Stomach (tissue), 4 donors: ENCODE measurements around the gene ALDH1L2.

Experiments used
- EP300 ChIP-seq: sonication (generic); formaldehyde crosslinking; IDR thresholded peaks from one replicate; pipeline ENCODE4 v1.6.1; 2017; ENCODE audit warnings: antibody characterized with exemption
- POLR2A ChIP-seq, 4 donors: fragments of 450-650 bp; IDR thresholded peaks; one replicate each; pipeline ENCODE4 v1.6.1; 2016; ENCODE audit warnings: antibody characterized with exemption in 4 of 4, control low read depth in 2 of 4, mild to moderate bottlenecking in 1 of 4, moderate library complexity in 1 of 4
- POLR2AphosphoS5 ChIP-seq, 3 donors: sonication (generic); formaldehyde crosslinking; IDR thresholded peaks; one replicate each; pipeline ENCODE4 v1.6.1; 2016; ENCODE audit warnings: antibody characterized with exemption in 3 of 3
- TF ChIP-seq, protein P1 (sequence below), 7 experiments: fragments of 450-650 bp in 4 of 7; fragments of 200-600 bp in 3 of 7; sonication (generic) in 3 of 7; IDR thresholded peaks; one replicate each; pipeline ENCODE4 v1.5.1; 2016 to 2019; ENCODE audit warnings: antibody characterized with exemption in 7 of 7, control low read depth in 2 of 7, mild to moderate bottlenecking in 1 of 7

DNA sequence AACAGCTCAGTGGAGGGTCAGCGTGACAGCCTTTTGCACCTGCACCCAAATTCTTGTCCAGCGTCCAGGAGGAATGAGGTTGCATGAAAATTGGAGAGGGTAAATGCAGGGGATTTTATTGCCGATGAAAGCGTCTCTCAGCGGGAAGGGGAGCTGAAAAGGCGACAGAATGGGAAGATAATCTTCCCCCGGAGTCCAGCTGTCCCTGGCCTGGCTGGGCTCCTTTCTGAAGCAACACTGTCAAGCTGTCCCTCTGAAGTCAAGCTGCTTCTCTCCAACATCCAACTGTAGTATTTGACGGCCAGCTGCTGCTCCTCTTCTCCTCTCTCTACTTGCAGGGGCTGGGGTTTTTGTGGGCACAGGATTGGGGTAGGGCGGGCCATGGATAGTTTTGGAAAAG lies 65.5 kb downstream of the ALDH1L2 start:
- no peak for TF ChIP-seq POLR2AphosphoS5 (IDR thresholded peaks at IDR 0.05)
- TF ChIP-seq, protein P1, sequence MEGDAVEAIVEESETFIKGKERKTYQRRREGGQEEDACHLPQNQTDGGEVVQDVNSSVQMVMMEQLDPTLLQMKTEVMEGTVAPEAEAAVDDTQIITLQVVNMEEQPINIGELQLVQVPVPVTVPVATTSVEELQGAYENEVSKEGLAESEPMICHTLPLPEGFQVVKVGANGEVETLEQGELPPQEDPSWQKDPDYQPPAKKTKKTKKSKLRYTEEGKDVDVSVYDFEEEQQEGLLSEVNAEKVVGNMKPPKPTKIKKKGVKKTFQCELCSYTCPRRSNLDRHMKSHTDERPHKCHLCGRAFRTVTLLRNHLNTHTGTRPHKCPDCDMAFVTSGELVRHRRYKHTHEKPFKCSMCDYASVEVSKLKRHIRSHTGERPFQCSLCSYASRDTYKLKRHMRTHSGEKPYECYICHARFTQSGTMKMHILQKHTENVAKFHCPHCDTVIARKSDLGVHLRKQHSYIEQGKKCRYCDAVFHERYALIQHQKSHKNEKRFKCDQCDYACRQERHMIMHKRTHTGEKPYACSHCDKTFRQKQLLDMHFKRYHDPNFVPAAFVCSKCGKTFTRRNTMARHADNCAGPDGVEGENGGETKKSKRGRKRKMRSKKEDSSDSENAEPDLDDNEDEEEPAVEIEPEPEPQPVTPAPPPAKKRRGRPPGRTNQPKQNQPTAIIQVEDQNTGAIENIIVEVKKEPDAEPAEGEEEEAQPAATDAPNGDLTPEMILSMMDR (IDR thresholded peaks at IDR 0.05): no peak
- TF ChIP-seq POLR2A (IDR thresholded peaks at IDR 0.05): no peak
- TF ChIP-seq EP300: no peak
